ENCODE data around the gene SPSB4.
"Not testable (repeated sequence)": the region's sequence is repeated elsewhere in the genome, so short reads cannot be mapped to it uniquely, and the experiment has no call there.

Gene SPSB4

DNA sequence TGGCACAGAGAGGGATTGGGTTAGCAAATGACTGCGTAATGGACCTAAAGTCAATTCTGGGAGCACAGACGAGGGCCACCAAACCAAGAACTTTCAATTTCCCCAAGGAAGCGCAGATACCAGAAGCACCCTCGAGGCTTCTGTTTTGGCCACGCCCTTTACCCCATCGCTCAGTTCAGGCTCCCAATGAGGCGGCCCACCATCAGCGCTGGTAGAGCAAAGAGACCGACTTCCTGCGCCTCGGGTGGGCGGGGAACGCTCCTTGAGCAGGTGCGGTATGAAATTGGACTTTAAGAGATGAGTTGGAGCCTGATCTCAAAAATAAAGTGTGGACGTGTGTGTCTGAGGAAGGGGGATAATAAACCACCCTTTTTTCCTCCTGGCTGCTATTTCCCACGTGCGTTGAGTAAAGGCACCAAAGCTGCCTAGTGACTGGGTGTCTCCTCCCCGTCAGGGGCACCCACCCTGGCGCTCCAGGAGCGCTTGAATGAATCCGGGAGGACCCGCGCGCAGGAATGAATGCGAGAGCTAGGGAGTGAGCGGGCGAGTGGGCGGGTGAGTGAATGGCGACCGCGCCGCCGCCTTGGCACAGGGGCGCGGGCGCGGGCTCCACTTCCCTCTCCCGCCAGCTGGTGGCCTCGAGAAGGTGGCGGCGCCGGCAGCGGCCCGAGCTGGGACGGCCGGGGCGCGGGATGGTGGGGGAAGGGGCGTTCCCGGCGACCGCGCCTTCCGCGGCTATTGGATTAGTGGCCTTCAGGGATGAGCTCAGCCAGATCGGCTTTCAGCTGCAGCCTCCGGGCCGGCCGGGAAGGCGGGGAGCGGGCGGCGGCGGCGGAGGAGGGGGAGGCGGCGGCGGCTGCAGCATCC, at the start of gene SPSB4:
Gene SPSB4 (plus strand): TSS at position 772 of the 867 bp plus-strand sequence. CDS start 14,758 bp downstream, outside the sequence.
- peak; percentile 61 for DNase-seq

DNA sequence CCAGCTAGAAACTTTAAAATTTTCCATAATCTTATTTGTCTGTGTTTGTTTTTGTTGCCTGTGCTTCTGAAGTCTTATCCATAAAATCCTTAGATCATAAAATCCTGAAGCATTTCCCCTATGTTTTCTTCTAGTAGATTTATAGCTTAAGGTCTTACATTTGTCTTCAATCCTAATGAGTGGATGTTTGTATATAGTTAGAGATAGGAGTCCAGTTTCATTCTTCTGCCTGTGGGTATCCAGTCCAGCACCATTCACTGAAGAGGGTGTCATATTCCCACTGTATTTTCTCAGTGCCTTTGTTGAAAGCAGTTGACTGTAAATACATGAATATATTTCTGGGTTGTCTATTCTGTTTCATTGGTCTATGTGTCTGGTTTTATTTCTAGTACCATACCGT, 44.8 kb upstream of the SPSB4 start:
- no peak for DNase-seq

DNA sequence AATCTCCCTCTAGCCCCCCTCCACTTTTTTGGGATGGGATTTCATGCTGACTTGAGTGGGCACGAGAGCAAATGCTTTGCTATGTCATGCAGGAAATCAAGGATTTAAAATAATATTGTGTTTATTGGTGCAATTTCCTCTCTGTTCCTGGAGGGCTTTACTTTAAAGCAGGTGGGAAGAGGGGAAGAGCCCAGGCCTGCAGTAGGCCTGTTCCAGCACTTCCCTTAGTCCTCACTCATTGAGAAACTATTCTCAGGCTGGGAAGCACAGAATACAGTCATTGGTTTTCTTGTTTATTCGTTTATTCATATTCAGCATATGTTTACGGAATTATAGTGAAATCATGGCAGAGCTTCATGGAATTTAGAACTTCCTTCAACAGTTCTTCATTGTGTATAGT, 41.7 kb upstream of the SPSB4 start:
- no peak for DNase-seq

DNA sequence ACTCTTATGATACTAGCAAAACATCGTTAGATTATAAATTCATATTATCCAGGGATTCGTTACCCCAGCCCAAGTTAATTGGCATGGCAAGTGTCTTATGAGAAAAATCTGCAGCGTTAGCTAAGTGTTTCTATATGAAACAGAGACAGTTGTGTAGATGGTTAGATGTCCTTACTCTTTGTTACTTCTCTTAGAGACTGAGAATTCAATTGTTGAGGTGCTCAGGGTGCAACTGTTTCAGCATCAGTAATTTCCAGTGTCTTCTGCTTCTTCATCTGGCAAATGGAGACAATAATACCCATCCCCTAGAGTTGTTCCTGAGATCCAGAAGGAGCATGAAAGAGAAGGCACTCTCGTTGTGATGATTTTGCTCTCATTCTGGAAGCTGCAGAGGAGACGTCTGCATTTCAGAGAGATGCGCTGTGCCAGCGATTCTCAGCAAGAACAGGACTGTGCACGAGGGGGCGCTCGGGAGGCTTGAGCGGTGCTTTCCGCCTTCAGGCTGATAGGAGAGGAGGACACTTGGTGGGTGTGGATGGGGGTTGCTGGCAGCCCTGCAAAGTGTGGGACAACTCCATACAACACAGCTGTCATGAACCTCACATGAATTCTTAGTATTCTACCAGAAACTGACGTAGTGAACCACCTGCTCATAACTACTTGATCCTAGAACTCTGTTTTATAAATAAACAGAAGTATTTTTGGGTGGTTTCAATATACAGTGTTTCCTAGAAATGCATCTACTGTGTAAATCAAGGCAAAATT, 39.7 kb upstream of the SPSB4 start:
- DNase-seq: peak; percentile 49

DNA sequence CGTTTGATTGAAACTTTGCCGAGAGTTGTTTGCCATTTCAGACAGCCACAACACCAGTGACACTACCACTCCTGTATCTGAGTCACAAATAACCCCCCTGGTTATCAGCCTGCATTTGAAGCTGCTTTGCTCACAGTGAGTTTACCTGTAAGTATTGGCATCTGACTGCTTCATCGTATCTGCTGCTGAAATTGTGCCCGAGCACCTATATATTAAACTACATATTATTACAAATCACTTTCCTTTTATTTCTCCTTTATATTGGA, 39.2 kb upstream of the SPSB4 start:
- no peak for DNase-seq

DNA sequence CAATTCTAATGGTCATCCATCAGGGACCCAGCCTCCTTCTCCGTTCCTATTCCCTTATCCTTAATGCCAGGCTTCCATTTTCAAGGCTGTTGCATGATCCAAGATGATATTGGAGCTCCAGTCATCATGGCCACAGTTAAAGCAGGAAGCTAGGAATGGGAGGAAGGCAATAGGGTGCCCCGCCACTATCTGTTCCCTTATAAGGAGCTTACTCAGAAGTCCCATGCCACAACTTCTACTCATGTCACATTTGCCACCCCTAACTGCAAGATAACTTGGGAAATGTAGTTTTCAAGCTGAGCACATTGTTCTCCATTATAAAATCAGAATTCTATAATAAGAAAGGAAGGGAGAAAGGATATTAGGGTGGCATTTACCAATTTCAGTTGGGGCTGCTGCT, 38.6 kb upstream of the SPSB4 start:
- DNase-seq: no peak

DNA sequence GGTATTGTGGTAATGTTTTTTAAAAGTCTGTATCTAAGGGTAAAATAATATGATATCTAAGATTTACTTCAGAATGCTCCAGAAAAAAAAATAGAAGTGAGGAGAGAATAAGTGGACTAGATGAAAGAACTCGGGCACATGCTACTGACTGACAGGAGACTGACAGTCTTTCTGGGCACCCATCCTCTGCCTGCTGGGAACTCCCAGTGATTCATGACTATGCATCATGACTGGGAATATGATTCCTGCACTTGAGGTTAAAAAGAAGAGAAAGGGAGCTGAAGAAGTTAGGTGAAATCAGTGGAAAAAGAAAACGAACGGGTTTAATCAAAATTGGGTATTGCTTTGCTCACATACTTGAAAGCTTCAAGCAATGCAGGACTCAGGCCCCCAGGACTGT, 35.7 kb upstream of the SPSB4 start:
- DNase-seq: no peak

DNA sequence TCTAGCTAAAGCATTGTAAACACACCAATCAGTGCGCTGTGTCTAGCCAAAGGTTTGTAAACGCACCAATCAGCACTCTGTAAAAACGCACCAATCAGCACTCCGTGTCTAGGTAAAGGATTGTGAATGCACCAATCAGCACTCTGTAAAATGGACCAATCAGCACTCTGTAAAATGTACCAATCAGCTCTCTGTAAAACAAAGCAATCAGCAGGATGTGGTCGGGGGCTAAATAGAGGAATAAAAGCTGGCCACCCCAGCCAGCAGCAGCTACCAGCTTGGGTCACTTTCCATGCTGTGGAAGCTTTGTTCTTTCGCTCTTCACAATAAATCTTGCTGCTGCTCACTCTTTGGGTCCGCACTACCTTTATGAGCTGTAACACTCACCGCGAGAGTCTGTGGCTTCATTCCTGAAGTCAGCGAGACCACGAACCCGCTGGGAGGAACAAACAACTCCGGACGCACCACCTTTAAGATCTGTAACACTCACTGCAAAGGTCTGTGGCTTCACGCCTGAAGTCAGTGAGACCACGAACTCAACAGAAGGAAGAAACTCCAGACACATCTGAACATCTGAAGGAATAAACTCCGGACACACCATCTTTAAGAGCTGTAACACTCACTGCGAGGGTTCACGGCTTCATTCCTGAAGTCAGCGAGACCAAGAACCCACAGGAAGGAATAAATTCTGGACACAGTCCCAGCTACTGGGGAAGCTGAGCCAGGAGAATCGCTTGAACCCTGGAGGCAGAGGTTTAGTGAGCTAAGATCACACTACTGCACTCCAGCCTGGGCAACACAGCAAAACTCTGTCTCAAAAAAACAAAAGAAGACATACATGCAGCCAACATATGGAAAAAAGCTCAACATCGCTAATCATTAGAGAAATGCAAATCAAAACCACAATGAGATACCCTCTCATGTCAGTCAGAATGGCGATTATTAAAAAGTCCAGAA, 33.5 kb upstream of the SPSB4 start:
- not testable (repeated sequence) for DNase-seq

DNA sequence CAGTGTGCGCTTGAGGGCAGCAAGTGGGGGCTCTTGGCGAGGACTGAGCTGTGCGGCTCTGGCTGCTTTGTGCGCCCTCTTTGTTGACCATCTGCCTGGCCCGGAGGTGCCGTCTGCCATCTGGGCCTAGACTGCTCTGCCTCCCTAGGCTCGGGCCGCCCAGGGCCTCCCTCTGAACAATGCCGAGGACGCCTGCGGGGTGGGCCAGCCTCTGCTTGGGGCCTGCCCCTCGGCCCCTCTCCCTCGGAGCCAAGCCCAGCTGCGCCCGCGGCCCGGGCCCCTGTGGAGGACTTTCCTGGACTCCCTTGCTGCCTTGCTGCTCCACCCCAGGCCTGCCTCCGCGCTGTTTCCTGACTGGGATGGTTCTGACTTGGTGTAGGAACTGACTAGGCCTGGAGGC, 31.9 kb upstream of the SPSB4 start:
- DNase-seq: peak; percentile 52

DNA sequence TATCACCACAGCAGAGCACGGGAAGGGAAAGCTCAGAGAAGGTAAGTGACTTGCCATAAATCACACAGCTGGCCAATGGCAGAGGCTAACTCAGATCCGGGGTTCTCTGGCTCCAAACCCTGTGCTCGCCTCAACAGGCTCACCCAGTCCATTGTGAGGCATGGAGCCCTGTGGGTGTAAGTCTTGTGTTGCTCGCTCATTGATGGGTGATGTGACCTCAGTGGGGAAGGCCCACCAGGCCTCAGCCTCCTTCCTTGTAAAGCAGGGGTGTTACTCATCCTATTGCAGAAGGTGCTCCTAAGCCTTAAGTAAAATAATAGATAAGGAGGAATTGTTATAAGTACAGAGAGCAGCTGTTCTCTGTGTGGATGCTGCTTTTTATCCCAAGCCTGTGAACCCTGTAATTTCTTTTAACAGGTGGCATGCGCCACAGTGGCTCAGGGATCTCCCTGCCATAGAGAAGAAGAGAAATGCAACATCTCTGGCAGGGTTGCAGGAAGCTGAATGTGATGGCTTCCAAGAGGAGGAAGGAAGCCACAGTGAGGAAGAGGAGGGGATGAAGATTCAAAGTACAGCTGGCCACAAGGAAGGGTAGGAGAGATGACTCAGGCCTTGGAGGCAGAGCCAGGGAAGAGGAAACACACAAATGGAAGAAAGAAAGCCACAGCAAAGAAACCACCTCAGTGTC, 30.9 kb upstream of the SPSB4 start:
- peak; percentile 40 for DNase-seq

DNA sequence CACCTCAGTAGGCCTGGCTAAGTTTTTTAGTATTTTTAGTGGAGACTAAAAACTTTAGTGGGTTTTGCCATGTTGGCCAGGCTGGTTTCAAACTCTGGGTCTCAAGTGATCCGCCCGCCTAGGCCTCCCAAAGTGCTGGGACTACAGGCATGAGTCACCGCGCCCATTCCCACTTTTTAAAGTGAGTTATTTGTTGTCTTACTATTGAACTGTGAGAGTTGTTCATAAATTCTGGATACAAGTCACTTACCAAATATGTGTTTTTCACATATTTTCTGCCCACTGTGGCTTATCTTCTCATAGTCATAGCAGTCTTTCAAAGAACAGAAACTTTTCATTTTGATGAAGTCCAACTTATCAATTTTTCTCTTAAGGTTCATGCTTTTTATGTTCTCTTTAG, 29.9 kb upstream of the SPSB4 start:
- no peak for DNase-seq

DNA sequence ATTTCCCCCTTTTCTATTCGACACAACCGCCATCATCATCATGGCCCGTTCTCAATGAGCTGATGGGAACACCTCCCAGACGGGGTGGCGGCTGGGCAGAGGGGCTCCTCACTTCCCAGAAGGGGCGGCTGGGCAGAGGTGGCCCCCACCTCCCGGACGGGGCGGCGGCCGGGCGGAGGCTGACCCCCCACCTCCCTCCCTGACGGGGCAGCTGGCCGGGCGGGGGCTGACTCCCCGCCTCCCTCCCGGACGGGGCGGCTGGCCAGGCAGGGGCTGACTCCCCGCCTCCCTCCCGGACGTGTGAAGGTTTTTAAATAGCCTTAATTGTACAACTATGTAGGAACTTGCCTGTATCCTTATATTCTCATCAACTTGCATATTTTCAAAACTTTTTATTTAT, 20.9 kb upstream of the SPSB4 start:
- no peak for DNase-seq

DNA sequence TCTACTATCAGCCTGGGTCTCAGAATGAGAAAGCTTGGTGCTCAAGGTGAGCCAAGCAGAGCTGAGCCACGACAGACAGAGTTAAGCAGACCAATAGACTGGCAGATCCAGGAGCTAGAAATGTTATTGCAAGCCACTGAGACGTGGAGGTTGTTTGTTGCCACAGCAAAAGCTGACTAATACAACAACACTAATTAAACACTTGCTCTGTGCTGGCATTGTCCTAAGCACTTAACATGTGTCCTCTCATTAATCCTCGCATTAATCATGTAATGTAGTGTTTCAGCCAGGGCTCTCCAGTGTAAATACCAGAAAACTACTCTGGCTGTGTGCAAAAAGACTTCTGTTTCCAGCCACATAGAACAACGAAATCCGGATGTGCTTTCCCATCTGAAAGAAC, 11.6 kb upstream of the SPSB4 start:
- DNase-seq: peak; percentile 32

DNA sequence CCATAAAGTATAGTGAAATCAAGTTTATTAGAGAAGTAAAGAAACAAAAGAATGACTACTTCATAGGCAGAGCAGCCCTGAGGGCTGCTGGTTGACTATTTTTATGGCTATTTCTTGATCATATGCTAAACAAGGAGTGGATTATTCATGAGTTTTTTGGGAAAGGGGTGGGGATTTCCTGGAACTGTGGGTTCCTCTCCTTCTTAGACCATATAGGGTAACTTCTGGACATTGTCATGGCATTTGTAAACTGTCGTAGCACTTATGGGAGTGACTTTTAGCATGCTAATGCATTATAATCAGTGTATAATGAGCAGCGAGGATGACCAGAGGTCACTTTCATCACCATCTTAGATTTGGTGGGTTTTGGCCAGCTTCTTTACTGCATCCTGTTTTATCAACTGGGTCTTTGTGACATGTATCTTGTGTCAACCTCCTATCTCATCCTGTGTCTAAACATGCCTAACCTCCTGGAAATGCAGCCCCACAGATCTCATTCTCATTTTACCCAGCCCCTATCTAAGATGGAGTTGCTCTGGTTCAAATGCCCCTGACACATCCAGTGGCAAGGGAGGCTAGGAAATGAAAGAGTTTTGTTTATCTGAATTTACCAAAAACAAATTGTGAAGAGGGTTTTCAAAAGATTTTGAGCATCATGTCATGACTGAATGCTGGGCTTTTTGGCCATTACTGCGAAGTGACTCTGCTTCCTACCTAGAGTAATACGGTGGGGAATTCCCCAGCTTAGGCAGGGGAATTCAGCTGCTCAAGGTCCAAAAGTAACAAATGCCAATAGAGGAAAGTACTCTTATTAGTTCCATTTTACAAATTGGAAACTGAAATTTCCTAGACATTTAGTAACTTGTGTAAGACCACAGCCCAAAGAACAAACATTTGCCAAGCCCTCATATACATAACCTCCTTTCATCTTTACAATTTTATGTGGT, 6.2 kb upstream of the SPSB4 start:
- DNase-seq: no peak

DNA sequence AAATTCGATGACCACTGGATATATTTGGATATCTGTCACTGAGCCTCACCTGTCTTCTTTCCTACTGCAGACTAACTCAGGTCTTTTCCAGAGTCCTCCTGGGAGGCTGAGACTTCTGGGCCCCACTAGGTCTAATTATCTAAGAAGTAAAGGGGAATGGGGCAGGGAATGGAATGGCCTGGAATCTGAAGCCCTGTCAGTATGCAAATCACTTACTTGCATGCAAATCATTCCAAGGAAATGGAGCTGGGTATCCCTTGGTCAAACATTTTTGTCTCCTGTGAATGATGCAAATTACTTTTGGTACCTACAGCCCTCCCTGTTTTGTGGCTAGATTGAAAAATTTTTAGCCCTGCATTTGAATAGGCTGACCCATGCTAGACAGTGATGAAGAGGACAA, 5.3 kb upstream of the SPSB4 start:
- DNase-seq: no peak

DNA sequence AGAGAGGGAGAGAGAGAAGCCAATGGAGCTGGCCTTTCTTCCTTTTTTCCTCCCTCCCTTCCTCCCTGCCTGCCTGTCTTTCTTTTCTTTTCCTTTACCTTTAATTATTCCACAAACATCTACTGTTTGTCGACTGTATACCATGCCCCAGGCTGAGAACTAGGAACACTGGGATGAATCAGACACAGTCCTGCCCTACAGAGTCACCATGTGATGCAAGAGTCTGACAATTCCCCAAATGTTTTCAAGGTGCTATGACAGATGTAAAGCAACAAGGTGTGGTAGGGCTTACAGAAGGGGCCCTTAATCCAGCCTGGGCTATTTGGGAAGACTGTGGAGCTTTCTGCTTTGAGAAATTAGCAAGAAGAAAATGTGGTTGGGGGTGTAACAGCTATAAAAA, 4.0 kb upstream of the SPSB4 start:
- DNase-seq: no peak

DNA sequence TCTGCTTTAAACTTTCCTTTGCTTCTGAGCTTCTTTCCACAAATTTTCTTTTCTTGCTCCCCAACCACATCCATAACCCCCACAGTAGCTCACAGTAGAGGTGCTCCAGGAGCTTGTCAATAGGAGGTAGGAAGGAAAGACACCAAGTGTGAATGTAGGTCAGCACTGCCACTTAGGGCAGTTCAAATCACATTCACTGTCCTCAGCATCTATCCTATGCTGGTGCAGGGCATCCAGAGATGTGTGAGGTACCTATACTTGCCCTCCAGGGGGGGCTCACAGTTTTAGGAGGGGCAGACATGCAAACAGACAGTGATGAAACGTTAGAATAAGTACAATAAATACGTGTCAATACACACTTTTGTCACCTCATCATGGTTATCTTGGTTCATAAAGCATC, 1.5 kb upstream of the SPSB4 start:
- no peak for DNase-seq

DNA sequence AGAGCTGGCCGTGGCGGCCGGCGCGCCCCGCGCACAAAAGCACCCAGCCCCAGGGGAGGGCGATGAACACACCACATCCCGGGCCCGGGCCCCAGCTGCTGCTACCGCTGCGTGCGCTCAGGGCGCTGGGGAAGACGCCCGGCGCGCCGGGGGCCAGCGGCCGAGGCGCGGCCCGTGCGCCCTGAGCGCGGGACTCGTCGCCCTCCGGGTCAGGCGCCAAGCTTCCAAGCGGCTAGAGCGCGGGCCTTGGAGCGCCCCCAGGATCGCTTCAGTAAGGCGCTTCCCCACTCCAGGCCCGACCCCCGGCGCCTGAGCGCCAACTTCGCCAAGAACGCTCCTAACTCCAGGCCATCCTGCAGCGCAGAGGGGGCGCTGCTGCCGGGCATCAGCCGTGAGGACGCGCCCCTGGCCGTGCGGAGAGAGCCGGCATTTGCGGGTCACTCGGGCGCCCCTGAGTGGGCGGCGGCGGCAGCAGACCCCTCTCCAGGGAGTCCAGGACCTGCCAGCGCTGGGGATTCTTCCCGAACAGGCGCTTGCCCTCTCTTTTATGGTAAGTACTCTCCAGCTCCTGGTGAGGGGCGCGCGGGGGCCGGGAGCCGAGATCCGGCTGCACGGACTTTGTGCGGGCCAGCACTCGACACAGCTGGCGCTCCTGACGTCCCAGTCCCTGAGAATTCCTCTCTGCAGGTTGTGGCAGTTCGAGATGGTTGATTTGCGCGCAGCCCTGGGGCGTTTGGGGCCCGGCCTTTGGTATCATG, 475 bp downstream of the SPSB4 start:
- no peak for DNase-seq

DNA sequence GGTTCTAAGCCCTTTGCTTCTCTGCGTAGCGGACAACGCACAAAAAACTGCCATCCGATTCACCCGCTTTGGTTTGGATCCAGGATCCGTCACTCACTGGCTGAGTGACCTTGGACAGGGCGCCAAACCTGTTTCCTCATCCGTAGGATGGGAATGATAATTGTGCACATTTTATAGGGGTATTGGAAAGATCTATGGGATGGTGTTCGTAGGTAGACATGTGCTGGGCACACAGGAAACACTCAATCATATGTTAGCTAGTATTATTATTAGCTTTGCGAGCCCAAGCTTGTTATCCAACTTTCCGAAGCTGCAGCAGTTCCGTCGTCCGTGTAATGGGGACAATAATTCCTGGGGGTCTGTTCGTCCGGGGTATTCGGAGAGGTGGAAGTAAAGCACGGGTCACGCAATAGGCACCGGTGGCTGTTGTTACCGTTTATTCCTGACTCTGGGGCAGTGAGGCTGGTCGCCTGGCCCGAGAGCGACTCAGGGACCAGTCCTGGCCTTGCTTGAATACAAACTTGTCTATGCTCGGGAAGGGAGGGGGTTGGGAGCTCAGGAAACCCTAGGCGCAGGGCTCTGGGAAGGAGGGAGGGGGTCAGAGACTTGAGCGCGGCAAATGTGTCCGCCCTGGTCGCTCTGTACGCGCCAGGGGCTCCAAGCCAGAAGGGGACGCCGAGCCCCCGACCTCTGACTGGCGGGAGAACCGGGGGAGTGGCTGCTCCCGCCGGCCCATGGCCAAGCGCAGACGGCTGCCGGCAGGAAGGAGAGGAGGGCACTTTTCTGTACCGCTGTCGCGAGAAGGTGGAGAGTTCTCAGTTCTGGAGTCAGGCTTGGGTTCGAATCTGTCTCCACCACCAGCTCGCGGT, 1.3 kb downstream of the SPSB4 start:
- DNase-seq: no peak

DNA sequence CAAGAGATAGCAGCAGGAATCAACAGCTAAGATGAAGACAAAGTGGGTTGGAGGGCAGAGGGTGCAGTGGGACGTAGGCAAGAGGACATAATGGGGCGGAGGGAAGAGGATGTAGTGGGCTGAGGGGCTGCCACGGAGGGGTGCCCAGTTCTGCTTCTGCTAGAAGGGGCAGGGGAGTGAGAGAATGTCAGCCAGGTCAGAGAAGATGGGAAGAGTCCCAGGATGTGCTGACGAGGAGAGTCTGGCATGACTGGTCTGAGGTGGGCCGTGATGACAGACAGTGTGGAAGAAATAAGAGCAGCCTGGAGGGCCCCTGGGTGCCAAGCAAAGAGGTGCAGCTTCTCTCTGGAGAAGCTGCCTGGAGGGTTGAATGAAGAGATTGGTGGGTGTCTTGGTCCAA, 4.0 kb downstream of the SPSB4 start:
- no peak for DNase-seq
